ENCODE data around the gene GDF9.
A peak's percentile ranks its signal among the peaks of the same experiment; 100 is the strongest.

The GDF9 gene

DNA sequence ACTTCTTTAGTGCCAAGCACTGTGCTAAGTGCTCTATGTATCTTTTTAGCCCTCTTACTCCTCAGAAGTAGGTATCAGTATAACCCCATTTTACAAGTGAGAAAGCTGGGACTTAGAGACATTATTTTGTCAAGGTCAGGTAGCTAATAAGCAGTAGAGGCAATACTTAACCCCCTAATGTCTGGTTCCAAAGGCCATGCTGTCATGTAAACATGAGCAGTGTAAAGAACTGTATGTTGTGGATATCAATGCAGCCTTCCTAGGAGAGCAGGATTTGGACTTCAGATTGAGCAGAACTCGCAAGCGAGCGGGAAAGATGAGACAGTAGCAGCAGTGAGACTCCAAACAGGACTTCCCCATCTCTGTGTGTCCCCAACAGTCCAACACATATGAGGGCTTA is 32.2 kb downstream of the GDF9 start:
- DNase-seq, result no peak

GRCh38 chr5:132832612-132833011 is 33.7 kb downstream of the GDF9 start:
- no peak for DNase-seq

- DNase-seq, result no peak
These were observed 35.0 kb downstream of the GDF9 start for GRCh38 chr5:132831095-132831860.

DNA sequence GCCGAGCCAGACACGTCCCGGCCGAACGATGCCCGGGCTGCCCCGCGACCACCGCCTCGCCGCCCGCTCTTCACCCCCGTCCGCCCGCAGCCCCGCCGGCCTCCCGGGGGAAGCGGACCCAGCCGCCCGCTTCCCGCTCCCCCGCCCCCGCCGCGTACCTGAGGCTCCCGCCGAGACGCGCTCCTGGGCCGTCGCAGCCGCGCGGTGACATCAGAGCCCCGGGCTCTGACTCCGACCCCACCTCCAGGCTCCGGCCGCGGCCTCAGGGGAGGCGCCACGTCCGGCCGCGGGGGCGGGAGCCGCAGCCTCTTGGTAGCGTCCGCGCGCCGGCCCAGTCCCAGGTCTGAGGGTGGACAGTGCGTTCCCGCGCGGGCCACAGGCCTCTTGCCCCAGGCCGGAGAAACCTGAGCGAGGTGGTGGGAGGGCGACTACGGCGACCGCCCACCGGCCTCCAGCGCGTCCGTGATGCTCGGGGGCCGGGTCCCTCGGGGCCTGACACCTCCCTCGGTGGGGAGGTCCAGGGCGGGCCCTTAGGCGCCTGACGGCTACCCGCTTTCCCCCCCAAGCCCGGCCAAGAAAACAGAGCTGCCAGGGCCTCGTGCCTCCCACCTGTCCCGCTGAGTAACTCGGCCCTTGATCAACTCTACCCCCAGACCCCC is 35.7 kb downstream of the GDF9 start, which contains the start of gene SHROOM1:
Gene SHROOM1 (minus strand): TSS at position 212 of the 659 bp plus-strand sequence. CDS start 4,507 bp downstream, outside the sequence.
- DNase-seq, result peak; percentile 65

DNA sequence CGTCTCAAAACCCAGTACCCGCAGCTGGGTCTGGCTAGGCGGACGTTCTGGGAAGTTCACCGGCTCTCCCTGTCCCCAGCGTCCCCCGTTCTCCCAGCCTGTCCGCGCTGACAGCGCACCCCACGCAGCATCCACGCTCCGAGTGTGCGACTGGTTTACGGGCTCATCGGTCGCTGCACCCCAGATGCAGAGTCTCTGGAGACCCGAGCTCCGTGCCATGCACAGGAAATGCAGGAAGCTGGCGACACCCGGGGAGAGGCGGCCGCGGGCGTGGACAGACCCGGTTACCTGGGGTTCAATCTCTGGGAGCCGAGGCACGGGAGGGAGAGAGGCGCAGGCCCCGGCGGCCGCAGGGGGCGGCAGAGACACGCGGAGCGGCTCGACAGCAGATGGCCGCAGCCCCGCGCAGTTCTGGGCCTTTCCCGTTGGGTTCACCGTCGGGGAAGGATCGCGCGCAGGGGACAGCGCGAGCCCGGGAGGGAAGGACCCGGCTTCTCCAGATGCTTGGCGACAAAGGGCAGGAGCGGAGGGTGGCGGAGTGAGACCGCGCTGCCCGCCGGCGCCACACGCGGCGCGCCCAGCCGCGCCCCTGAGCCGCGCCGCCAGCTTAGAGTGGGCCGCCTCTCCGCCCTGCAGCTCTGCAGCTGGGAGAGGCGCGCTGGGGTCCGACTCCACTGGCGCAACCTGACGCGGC is 36.4 kb downstream of the GDF9 start:
- DNase-seq, result peak; percentile 85

DNA sequence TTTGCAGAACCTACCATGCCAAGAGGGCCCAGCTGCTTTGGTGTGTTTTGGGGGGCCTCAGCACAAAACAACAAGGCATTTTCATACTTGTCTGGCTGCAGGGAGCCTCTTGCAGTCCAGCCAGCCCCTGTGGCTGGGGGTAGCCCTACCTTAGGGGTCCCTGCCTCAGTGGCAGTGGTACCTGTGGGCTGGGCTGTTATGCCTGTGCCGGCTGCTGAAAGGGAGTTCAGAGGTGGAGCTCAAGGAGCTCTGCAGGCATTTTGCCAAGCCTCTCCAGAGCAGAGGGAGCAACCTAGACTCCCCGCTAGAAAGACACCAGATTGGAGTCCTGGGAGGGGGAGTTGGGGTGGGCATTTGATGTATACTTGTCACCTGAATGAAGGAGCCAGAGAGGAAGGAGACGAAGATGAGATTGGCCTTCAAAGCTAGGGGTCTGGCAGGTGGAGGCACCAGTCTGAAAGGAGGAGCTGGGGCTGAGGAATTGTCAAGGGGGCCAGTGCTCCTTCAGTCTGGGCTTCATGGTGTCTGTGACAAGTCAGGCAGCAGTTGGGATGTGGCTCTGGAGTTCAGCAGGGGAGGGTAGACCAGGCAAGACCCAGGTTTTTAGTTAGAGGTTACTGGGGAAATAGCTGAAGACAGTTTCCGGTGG is 37.3 kb downstream of the GDF9 start:
- no peak for DNase-seq

GRCh38 chr5:132827943-132828673 is 38.2 kb downstream of the GDF9 start:
- DNase-seq, result no peak

DNA sequence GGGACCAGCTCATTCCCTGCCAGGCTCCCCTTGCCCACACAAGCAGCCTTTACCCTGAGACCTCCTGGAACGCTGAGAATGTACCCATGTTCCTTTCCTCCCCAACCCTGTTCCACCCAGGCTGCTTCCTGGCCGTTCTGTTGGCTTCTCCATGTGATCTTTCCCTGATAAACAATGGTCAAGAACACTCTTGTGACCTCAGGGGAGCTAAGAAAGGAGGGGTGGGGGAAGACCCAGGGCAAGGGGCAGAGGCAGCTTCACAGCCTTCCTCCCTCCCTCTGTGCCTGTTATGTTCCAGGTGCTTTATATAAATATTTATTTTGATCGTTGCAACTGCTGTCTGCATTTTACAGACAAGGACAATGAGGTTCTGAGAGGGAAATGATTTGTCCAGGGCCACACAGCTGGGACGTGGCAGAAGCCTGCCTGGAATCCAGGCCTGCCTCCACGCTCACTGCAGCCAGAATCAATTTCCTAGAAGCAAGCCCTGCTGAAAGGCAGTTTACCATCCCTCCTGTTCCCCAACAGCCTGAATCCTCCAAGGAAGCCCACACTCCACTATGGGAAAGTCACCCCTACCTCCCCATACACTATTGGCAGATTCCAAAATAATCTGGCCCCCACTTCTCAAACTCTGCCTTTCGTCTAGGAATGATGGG is 39.7 kb downstream of the GDF9 start:
- no peak for DNase-seq

DNA sequence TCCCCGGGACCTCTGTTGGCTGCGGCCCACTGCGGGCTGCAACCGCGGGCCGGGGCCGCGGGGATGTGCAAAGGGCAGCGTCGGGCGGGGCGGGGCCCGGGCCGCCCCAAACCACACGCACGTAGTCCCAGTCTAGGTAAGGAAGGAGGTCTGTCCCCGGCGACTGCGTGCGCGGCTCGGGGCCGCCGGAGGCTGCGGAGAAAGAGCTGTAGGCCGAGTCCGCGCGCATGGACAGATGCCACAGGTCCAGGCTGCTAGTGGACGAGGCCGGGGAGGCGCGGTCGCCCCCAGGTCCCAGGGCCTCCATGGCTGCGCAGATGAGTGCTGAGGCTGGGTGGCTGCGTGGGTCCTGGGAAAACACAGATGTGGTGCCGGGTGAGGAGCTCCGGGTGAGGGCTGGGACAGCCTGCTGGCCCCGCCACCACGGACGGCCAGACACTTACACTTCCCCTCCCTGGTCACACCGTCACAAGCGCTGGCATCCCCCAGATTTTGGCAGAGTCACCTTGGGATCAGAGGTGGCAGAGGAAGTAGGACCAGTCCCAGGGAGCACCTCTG is 40.4 kb downstream of the GDF9 start:
- no peak for DNase-seq

- DNase-seq, result no peak
These were observed 41.0 kb downstream of the GDF9 start for GRCh38 chr5:132825033-132825833.

DNA sequence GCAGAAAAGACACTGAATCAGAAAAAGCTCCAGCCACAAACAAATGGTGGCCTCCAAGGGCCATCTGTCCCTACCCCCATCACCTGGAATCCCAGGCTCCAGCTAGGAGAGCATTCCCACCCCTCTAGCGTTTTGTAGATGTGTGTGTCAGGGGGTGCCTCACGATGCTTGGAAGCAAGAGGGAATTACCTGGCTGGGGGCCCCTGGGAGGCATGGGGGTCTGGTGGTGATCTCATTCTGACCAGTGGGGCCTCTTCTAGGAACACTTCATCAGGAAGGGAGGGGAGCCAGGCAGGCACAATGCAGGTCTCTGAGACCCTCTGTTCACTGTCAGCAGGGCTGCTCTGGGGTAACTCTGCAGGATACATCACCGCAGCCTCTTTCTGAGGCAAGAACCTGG is 41.8 kb downstream of the GDF9 start:
- no peak for DNase-seq

- DNase-seq, result no peak
These were observed 42.7 kb downstream of the GDF9 start for GRCh38 chr5:132823481-132824050.

- DNase-seq, result no peak
These were observed 43.4 kb downstream of the GDF9 start for GRCh38 chr5:132822650-132823480.

GRCh38 chr5:132821791-132822190 is 44.5 kb downstream of the GDF9 start:
- no peak for DNase-seq

DNA sequence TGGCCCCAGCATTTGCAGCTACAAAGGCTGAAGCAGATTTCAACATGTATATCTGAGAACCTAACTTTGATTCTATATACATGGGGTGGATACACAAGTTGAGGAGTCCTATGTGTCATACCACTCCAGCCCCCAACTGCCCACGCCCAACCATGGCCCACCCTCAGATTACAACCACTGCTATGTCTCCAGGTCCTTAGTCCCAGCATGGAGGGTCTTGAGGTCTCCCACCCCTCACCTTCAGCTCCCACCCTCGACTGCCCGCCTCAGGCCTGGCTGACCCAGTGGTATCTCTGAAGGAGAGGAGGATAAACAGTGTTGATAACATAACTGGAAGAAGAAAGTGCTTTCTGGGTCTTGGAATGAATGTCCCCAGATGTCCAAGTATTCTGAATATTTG is 44.9 kb downstream of the GDF9 start:
- DNase-seq, result no peak

DNA sequence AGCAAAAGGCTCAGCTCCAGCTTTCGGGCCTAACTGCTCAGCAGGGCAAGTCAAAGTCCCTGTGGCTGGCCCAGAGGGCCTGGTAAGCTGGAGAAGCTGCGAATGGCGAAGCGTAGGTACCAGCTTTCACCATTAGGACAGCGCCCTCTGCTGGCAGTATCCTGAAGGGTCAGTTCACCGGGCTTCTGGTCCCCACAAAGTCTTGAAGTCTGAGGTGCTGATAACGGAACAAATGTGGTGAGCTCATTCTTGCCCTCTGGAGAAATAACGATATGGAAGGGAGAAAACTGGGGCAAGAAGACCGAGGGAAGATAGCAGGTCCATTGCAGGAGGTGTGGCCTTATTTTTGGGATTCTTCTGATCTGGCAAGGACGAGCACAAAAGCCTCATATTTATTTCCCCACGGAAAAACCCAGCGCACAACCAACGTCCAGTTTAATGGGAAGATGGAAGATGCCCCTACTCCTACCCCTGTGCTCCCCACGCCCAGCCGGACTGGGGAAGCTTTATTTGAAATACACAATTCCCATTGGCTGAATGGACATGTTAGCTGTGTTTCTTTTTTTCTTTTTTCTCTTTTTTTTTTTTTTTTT is 46.0 kb downstream of the GDF9 start:
- peak; percentile 90 for DNase-seq

GRCh38 chr5:132819468-132819867 is 46.8 kb downstream of the GDF9 start:
- no peak for DNase-seq

- DNase-seq, result no peak
These were observed 49.3 kb downstream of the GDF9 start for GRCh38 chr5:132817011-132817410.

- DNase-seq, result no peak
These were observed 49.7 kb downstream of the GDF9 start for GRCh38 chr5:132816554-132816953.
